ENCODE results near the gene SPINK5. TPM values are rescaled to one million over a fixed set of nuclear protein-coding genes. Genes with fewer than 3 reads are reported as not detected.
"Not testable (repeated sequence)": the region's sequence is repeated elsewhere in the genome, so short reads cannot be mapped to it uniquely, and the experiment has no call there.

SPINK5 gene
- total RNA-seq, 4 donors from 2014 or later, result 0.06 to 1.2 (median 0.45) TPM; not detected in 1

DNA sequence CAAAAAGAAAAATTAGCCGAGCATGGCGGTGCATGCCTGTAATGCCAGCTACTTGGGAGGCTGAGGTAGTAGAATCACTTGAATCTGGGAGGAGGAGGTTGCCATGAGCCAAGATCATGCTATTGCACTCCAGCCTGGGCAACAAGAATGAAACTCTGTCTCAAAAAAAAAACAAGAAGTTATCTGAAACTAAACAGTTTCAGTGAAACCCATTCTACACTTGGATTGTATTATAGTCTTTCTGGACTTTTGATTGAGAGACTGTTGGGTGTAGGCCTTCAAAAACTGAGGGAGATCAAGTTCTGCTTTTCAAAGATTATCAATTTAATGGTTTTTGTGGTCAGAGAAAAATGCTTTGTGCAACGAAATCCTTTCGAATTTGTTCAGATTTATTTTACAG, 34.6 kb upstream of the SPINK5 start:
- Histone ChIP-seq H3K36me3 (no peaks in the 10 kb centered on the region), H3K4me1 (no peaks in the 10 kb centered on the region), H3K27me3 (no peaks in the 10 kb centered on the region), H3K27ac (replicated peaks in 1 of 4) (no peak overlapping the region), H3K4me3 (no peak overlapping the region), H3K9me3 (no peaks in the 10 kb centered on the region)
- TF ChIP-seq POLR2AphosphoS5 (IDR thresholded peaks at IDR 0.05) (no peak), POLR2A (IDR thresholded peaks at IDR 0.05; ENCODE audit: low read depth) (no peak), EP300 (IDR thresholded peaks at IDR 0.05) (no peak), CTCF (IDR thresholded peaks at IDR 0.05) (no peak)
- no peak for DNase-seq (ENCODE audit: extremely low spot score)
- intact Hi-C loops (cut with DNase I), result no loop called here
- WGBS, result 90% methylated on average over 4 of the region's 4 CpGs

DNA sequence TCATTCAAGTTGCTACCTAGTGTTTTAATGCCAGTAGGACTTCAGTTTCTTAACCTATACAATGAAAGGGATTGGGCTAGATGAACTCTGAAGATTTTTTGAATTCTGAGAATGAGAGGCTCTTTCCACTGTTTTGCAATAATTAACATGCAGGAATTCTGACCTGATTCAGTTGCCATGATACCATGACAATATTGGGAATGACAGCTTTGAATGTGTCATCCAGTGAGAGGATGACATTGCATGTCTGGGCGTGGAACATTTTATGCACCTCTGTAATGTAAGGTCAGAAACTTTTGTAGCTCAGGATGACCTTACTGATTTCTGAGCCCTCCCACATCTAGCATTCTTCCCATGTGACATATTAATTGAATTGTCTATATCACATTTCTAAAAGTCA, 30.6 kb upstream of the SPINK5 start:
- 72% methylated on average over 1 of the region's 1 CpG for WGBS
- no peak overlapping the region for H3K27ac ChIP-seq (replicated peaks in 1 of 4)
- H3K27me3 ChIP-seq, result no peaks in the 10 kb centered on the region
- TF ChIP-seq POLR2AphosphoS5 (IDR thresholded peaks at IDR 0.05) (no peak), EP300 (IDR thresholded peaks at IDR 0.05) (no peak), POLR2A (IDR thresholded peaks at IDR 0.05; ENCODE audit: low read depth) (no peak), CTCF (IDR thresholded peaks at IDR 0.05) (no peak)
- no peaks in the 10 kb centered on the region for H3K36me3 ChIP-seq
- no peaks in the 10 kb centered on the region for H3K9me3 ChIP-seq
- no peaks in the 10 kb centered on the region for H3K4me1 ChIP-seq
- intact Hi-C loops (cut with DNase I), result no loop called here
- no peak overlapping the region for H3K4me3 ChIP-seq
- DNase-seq (ENCODE audit: extremely low spot score), result no peak

- H3K27ac ChIP-seq (replicated peaks in 1 of 4), result no peak overlapping the region
- H3K27me3 ChIP-seq, result no peaks in the 10 kb centered on the region
- no peak for TF ChIP-seq POLR2A (IDR thresholded peaks at IDR 0.05; ENCODE audit: low read depth)
- no peak for TF ChIP-seq EP300 (IDR thresholded peaks at IDR 0.05)
- no peak for TF ChIP-seq POLR2AphosphoS5 (IDR thresholded peaks at IDR 0.05)
- TF ChIP-seq CTCF (IDR thresholded peaks at IDR 0.05), result no peak
- intact Hi-C loops (cut with DNase I), result no loop called here
- DNase-seq (ENCODE audit: extremely low spot score), result no peak
- no peak overlapping the region for H3K4me3 ChIP-seq
- H3K36me3 ChIP-seq, result no peaks in the 10 kb centered on the region
- no peaks in the 10 kb centered on the region for H3K4me1 ChIP-seq
- H3K9me3 ChIP-seq, result no peaks in the 10 kb centered on the region
Measured at GRCh38 chr5:148035676-148036075, 28.1 kb upstream of the SPINK5 start.

GRCh38 chr5:148042881-148043280, 20.9 kb upstream of the SPINK5 start:
- intact Hi-C loops (cut with DNase I), result no loop called here
- Histone ChIP-seq H3K27ac (replicated peaks in 1 of 4) (no peak overlapping the region), H3K4me1 (no peaks in the 10 kb centered on the region), H3K9me3 (no peaks in the 10 kb centered on the region), H3K36me3 (no peaks in the 10 kb centered on the region), H3K4me3 (no peak overlapping the region), H3K27me3 (no peaks in the 10 kb centered on the region)
- DNase-seq (ENCODE audit: extremely low spot score), result no peak
- 92% methylated on average over 5 of the region's 5 CpGs for WGBS
- TF ChIP-seq POLR2A (IDR thresholded peaks at IDR 0.05; ENCODE audit: low read depth) (no peak), EP300 (IDR thresholded peaks at IDR 0.05) (no peak), CTCF (IDR thresholded peaks at IDR 0.05) (no peak), POLR2AphosphoS5 (IDR thresholded peaks at IDR 0.05) (no peak)

- H3K4me3 ChIP-seq, result no peak overlapping the region
- H3K4me1 ChIP-seq, result no peaks in the 10 kb centered on the region
- intact Hi-C loops (cut with DNase I), result no loop called here
- no peaks in the 10 kb centered on the region for H3K9me3 ChIP-seq
- 80% methylated on average over 2 of the region's 2 CpGs for WGBS
- TF ChIP-seq CTCF (IDR thresholded peaks at IDR 0.05), result no peak
- TF ChIP-seq POLR2A (IDR thresholded peaks at IDR 0.05; ENCODE audit: low read depth), result no peak
- TF ChIP-seq EP300 (IDR thresholded peaks at IDR 0.05), result no peak
- no peak for TF ChIP-seq POLR2AphosphoS5 (IDR thresholded peaks at IDR 0.05)
- H3K27me3 ChIP-seq, result no peaks in the 10 kb centered on the region
- H3K36me3 ChIP-seq, result no peaks in the 10 kb centered on the region
- H3K27ac ChIP-seq (replicated peaks in 1 of 4), result no peak overlapping the region
- DNase-seq (ENCODE audit: extremely low spot score), result no peak
Measured at GRCh38 chr5:148043705-148044104, 20.1 kb upstream of the SPINK5 start.

DNA sequence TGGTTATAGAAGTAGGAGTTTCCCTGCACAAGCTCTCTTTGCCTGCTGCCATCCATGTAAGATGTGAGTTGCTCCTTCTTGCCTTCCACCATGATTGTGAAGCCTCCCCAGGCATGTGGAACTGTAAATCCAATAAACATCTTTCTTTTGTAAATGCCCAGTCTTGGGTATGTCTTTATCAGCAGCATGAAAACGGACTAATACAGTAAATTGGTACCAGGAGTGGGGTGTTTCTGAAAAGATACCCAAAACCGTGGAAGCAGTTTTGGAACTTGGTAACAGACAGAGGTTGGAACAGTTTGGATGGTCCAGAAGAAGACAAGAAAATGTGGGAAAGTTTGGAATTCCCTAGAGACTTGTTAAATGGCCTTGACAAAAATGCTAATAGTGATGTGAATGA, 8.6 kb upstream of the SPINK5 start:
- H3K27ac ChIP-seq (replicated peaks in 1 of 4); intact Hi-C loops (cut with DNase I); DNase-seq (ENCODE audit: extremely low spot score); H3K4me3 ChIP-seq; H3K27me3 ChIP-seq; H3K4me1 ChIP-seq; H3K36me3 ChIP-seq: not testable (repeated sequence)
- peaks cover 0 to 29% (median 23%) of the 10 kb centered on the region in 4 donors for H3K9me3 ChIP-seq
- 72% methylated on average over 2 of the region's 2 CpGs for WGBS
